ENCODE results near the gene COL4A2.

The COL4A2 gene

GRCh38 chr13:110491869-110492678 lies 185.0 kb downstream of the COL4A2 start:
- no peak for TF ChIP-seq CTCF (conservative IDR thresholded peaks at IDR 0.05; ENCODE audit: low read depth)
- ChIA-PET CTCF (no interaction called here), POLR2A (ENCODE audit: low non-redundant PET) (no interaction called here)
- no peak overlapping the region for H3K27ac ChIP-seq
- DNase-seq (ENCODE audit: low spot score) = no peak

- no peak for DNase-seq (ENCODE audit: low spot score)
- H3K27ac ChIP-seq = no peak overlapping the region
- ChIA-PET POLR2A (ENCODE audit: low non-redundant PET) (no interaction called here), CTCF (no interaction called here)
- TF ChIP-seq CTCF (conservative IDR thresholded peaks at IDR 0.05; ENCODE audit: low read depth) = no peak
Measured at GRCh38 chr13:110492679-110493593, 185.9 kb downstream of the COL4A2 start.

GRCh38 chr13:110493613-110494012 lies 186.5 kb downstream of the COL4A2 start:
- DNase-seq (ENCODE audit: low spot score) = no peak
- no peak overlapping the region for H3K27ac ChIP-seq
- POLR2A ChIA-PET (ENCODE audit: low non-redundant PET) = no interaction called here
- TF ChIP-seq CTCF (conservative IDR thresholded peaks at IDR 0.05; ENCODE audit: low read depth) = no peak
- CTCF ChIA-PET = interaction anchor here (0.6 kb wide), 1 partner anchor 200 kb away, joined by 4 read pairs; no protein-coding TSS in a partner anchor

- no peak overlapping the region for H3K27ac ChIP-seq
- ChIA-PET CTCF (no interaction called here), POLR2A (ENCODE audit: low non-redundant PET) (no interaction called here)
- DNase-seq (ENCODE audit: low spot score) = no peak
- no peak for TF ChIP-seq CTCF (conservative IDR thresholded peaks at IDR 0.05; ENCODE audit: low read depth)
Measured at GRCh38 chr13:110495376-110495775, 188.3 kb downstream of the COL4A2 start.

- ChIA-PET POLR2A (ENCODE audit: low non-redundant PET) (no interaction called here), CTCF (no interaction called here)
- TF ChIP-seq CTCF (conservative IDR thresholded peaks at IDR 0.05; ENCODE audit: low read depth) = no peak
Measured at GRCh38 chr13:110495881-110496280, 188.8 kb downstream of the COL4A2 start.

GRCh38 chr13:110496281-110496680 lies 189.2 kb downstream of the COL4A2 start:
- no peak for DNase-seq (ENCODE audit: low spot score)
- POLR2A ChIA-PET (ENCODE audit: low non-redundant PET) = no interaction called here
- CTCF ChIA-PET = no interaction called here
- no peak overlapping the region for H3K27ac ChIP-seq
- TF ChIP-seq CTCF (conservative IDR thresholded peaks at IDR 0.05; ENCODE audit: low read depth) = no peak

More at GRCh38 chr13:110495881-110496280, 188.8 kb downstream of the COL4A2 start:
- no peak for DNase-seq (ENCODE audit: low spot score)
- H3K27ac ChIP-seq = no peak overlapping the region

Measured in RWPE1 (cell line).